PC-3 (cell line): ENCODE results near the gene TPRKB.

Experiments
- EZH2 ChIP-seq: fragments of 300-600 bp; sonication (generic); IDR thresholded peaks from one replicate; pipeline ENCODE4 v1.6.1; 2017; ENCODE audit warnings: antibody characterized with exemption, mild to moderate bottlenecking, low read length; ENCODE audit not compliant: unreplicated experiment
- TF ChIP-seq, protein P1 (sequence below): fragments of 300-600 bp; sonication (generic); conservative IDR thresholded peaks from 2 replicates; pipeline ENCODE4 v1.5.1; 2017; ENCODE audit warnings: antibody characterized with exemption, low read depth, mild to moderate bottlenecking, low read length

DNA sequence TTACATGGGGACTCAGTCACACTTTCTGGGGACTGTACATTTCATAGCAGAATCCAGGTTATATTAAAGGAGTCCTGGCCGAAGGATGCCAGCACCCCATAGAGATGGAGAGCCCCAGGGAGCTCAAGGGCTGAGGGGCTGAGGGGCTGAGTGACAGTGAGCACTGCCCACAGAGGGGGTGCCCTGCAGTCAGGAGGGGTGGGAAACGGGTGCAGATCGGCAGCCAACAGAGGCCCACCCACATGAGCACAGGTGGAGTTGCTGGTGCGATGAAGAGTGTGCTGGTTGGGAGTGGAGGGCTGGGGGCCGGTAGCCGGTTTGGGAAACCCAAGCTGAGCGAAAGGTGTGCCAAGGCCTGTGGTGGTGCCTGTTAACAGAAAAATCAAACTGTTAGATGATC lies 32.1 kb downstream of the TPRKB start:
- TF ChIP-seq EZH2 = no peak
- TF ChIP-seq, protein P1, sequence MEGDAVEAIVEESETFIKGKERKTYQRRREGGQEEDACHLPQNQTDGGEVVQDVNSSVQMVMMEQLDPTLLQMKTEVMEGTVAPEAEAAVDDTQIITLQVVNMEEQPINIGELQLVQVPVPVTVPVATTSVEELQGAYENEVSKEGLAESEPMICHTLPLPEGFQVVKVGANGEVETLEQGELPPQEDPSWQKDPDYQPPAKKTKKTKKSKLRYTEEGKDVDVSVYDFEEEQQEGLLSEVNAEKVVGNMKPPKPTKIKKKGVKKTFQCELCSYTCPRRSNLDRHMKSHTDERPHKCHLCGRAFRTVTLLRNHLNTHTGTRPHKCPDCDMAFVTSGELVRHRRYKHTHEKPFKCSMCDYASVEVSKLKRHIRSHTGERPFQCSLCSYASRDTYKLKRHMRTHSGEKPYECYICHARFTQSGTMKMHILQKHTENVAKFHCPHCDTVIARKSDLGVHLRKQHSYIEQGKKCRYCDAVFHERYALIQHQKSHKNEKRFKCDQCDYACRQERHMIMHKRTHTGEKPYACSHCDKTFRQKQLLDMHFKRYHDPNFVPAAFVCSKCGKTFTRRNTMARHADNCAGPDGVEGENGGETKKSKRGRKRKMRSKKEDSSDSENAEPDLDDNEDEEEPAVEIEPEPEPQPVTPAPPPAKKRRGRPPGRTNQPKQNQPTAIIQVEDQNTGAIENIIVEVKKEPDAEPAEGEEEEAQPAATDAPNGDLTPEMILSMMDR = no peak
